Smooth muscle cell (in vitro differentiated cells): ENCODE data around the gene TENT5C. TPM values are rescaled to one million over a fixed set of nuclear protein-coding genes. Genes with fewer than 3 reads are reported as not detected.

Experiments used
- DNase-seq: peaks from one replicate; lab custom pipeline; 2025; ENCODE audit not compliant: unreplicated experiment; lab: John Stamatoyannopoulos, UW
- H2AFZ ChIP-seq: fragments of 200-600 bp; sonication (generic); 2 replicates; pipeline ENCODE4 v1.6.0; 2016; ENCODE audit warnings: antibody characterized with exemption, low read depth, mild to moderate bottlenecking
- H3F3A ChIP-seq: fragments of 200-600 bp; sonication (generic); 2 replicates; pipeline ENCODE4 v1.6.0; 2017; ENCODE audit warnings: antibody characterized with exemption, low read depth
- H3K27ac ChIP-seq: fragments of 200-600 bp; sonication (generic); 2 replicates; pipeline ENCODE4 v1.5.1; 2016; ENCODE audit warnings: low read depth, mild to moderate bottlenecking
- H3K27me3 ChIP-seq: fragments of 200-600 bp; sonication (generic); 2 replicates; pipeline ENCODE4 v1.6.1; 2016; ENCODE audit warnings: low read depth, mild to moderate bottlenecking
- H3K36me3 ChIP-seq: fragments of 200-600 bp; sonication (generic); 2 replicates; pipeline ENCODE4 v1.5.1; 2016; ENCODE audit warnings: low read depth
- H3K4me1 ChIP-seq: fragments of 200-600 bp; sonication (generic); 2 replicates; pipeline ENCODE4 v1.5.1; 2016; ENCODE audit warnings: low read depth
- H3K4me2 ChIP-seq: fragments of 200-600 bp; sonication (generic); 2 replicates; pipeline ENCODE4 v1.6.0; 2016; ENCODE audit warnings: mild to moderate bottlenecking
- H3K4me3 ChIP-seq: fragments of 200-600 bp; sonication (generic); 2 replicates; pipeline ENCODE4 v1.5.1; 2016; ENCODE audit warnings: mild to moderate bottlenecking
- H3K79me2 ChIP-seq: fragments of 200-600 bp; sonication (generic); 2 replicates; pipeline ENCODE4 v1.6.0; 2016; ENCODE audit warnings: low read depth, mild to moderate bottlenecking
- H3K9ac ChIP-seq: fragments of 200-600 bp; sonication (generic); 2 replicates; pipeline ENCODE4 v1.6.0; 2016; ENCODE audit warnings: low read depth
- H3K9me3 ChIP-seq: fragments of 200-600 bp; sonication (generic); replicated peaks from 2 replicates; pipeline ENCODE4 v1.5.1; 2016; ENCODE audit warnings: low read depth
- H4K20me1 ChIP-seq: fragments of 200-600 bp; sonication (generic); 2 replicates; pipeline ENCODE4 v1.6.0; 2016; ENCODE audit warnings: low read depth
- WGBS: methylation state at CpG from one replicate; pipeline ENCODE4 v1.1.7; 2016; ENCODE audit warnings: low lambda C conversion rate; 5-methylcytosine and 5-hydroxymethylcytosine counted together
- polyA plus RNA-seq: library from polyadenylated mRNA; unstranded; fragments of >200 nt; fragmentation: Nextera tagmentation; extraction: Ambion mirVana; gene quantifications from 2 replicates; pipeline ENCODE4 v1.2.1, GENCODE V29; 2016
- total RNA-seq: library from RNA; depleted of rRNA; stranded (reverse); fragments of >200 nt; gene quantifications from 2 replicates; pipeline ENCODE4 v1.2.3, GENCODE V29; 2014
- TF ChIP-seq, protein P1 (sequence below): fragments of 200-600 bp; sonication (generic); IDR thresholded peaks from 2 replicates; pipeline ENCODE4 v1.5.1; 2017; ENCODE audit warnings: borderline replicate concordance, mild to moderate bottlenecking, antibody characterized with exemption; ENCODE audit not compliant: insufficient read depth, poor library complexity, severe bottlenecking

Gene TENT5C
- total and polyA plus RNA-seq, 2 experiments from 2014 or later, result 5.3 to 5.7 TPM

DNA sequence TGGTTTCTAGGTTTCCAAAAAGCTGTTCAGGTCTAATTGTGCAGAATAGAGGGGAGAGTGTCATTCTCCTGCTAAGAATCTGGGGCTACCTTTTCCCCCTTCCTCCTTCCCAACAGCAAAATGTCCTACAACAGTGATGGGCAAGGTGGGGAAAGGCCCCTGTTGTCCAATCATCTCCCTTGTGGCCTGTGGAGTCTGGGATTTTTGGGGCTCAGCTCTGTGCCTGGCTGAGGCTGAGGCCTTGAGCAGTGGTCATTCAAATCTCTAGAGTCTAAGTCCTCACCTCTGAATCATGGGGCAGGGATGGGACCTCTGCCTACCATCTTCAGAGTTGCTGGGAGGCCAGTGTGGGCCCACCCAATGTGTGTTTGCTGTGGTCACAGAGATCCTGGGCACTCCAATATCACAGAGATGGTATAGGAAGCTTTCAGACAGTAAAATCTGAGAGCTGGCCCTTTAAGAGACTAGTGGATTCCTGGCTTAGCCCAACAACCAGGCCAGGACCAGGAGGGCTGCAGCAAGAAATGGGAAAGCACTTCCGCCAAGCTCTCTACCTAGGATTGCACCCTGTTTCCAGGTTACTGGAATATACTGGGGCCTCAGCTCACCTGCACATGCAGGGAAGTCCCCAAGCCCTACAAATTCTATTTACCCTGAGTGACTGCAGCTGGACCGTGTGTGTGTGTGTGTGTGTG, 28.5 kb upstream of the TENT5C start:
- H3K4me3 ChIP-seq, result no peak overlapping the region
- no peaks in the 10 kb centered on the region for H3K79me2 ChIP-seq
- no peak overlapping the region for H2AFZ ChIP-seq
- no peak overlapping the region for H3K9ac ChIP-seq
- no peak overlapping the region for H3K4me2 ChIP-seq
- H3F3A ChIP-seq, result no peaks in the 10 kb centered on the region
- TF ChIP-seq, protein P1, sequence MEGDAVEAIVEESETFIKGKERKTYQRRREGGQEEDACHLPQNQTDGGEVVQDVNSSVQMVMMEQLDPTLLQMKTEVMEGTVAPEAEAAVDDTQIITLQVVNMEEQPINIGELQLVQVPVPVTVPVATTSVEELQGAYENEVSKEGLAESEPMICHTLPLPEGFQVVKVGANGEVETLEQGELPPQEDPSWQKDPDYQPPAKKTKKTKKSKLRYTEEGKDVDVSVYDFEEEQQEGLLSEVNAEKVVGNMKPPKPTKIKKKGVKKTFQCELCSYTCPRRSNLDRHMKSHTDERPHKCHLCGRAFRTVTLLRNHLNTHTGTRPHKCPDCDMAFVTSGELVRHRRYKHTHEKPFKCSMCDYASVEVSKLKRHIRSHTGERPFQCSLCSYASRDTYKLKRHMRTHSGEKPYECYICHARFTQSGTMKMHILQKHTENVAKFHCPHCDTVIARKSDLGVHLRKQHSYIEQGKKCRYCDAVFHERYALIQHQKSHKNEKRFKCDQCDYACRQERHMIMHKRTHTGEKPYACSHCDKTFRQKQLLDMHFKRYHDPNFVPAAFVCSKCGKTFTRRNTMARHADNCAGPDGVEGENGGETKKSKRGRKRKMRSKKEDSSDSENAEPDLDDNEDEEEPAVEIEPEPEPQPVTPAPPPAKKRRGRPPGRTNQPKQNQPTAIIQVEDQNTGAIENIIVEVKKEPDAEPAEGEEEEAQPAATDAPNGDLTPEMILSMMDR, result no peak
- DNase-seq, result no peak
- no peak overlapping the region for H3K27ac ChIP-seq
- H3K9me3 ChIP-seq, result no peaks in the 10 kb centered on the region
- H3K36me3 ChIP-seq, result no peaks in the 10 kb centered on the region
- no peaks in the 10 kb centered on the region for H3K4me1 ChIP-seq
- no peaks in the 10 kb centered on the region for H3K27me3 ChIP-seq
- no peaks in the 10 kb centered on the region for H4K20me1 ChIP-seq
- 88% methylated on average over 2 of the region's 2 CpGs for WGBS

DNA sequence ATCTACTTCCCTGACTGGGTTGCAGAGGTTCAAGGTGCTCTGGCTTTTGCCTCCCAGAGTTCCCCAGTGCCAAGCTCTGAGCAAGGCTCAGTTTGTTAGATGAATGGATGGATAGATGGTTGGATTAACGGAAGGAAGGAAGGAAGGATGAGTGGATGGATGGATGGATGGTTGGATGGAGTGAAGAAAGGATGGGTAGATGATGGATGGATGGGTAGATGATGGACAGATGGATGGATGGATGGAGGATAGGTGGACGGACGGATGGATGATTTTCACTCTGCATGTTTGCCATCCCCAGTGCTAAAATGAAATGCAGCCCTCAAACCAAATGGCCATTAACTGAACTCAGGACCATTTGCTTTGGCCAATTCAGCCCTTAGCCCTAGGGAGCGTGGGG, 27.4 kb upstream of the TENT5C start:
- H4K20me1 ChIP-seq, result no peaks in the 10 kb centered on the region
- no peaks in the 10 kb centered on the region for H3F3A ChIP-seq
- 86% methylated on average over 4 of the region's 4 CpGs for WGBS
- DNase-seq, result no peak
- H2AFZ ChIP-seq, result no peak overlapping the region
- H3K4me1 ChIP-seq, result no peaks in the 10 kb centered on the region
- no peak overlapping the region for H3K9ac ChIP-seq
- no peaks in the 10 kb centered on the region for H3K9me3 ChIP-seq
- H3K4me3 ChIP-seq, result no peak overlapping the region
- H3K4me2 ChIP-seq, result no peak overlapping the region
- TF ChIP-seq, protein P1, result no peak
- H3K27ac ChIP-seq, result no peak overlapping the region
- no peaks in the 10 kb centered on the region for H3K27me3 ChIP-seq
- no peaks in the 10 kb centered on the region for H3K36me3 ChIP-seq
- no peaks in the 10 kb centered on the region for H3K79me2 ChIP-seq

DNA sequence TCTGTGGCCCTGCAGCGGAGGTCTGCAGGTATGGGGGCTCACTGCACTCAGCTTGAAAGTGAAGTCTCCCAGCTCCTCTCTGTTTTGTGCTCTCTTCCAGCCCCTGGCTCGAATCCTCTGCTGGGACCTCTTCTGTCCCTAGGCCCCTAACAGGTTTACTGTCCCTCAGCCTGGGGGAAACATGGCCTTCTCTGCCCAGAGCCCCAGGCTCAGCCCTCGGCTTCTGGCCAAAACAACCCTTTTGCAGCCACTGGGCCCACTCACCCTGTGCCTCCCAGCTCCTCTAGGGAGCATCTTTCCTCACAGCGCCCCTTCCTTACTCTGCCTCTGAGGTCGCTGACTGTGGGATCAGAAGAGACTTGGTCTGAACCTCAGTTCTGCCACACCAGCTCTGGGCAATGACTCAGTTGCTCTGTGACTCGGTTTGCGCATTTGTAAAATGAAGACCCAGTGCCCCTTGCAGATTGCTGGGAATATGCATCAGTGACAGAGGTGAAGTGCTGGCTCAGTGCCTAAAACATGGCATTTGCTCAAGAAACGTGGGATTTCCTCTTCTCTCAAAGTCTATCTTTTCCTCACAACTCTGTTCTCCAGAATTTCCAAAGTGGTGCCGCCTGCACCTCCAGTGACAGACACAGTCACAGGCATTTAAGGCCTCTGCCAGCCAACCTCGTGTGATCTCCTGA, 26.5 kb upstream of the TENT5C start:
- TF ChIP-seq, protein P1, result no peak
- H3K4me1 ChIP-seq, result no peaks in the 10 kb centered on the region
- WGBS, result 87% methylated on average over 10 of the region's 10 CpGs
- H3K36me3 ChIP-seq, result no peaks in the 10 kb centered on the region
- H3K4me3 ChIP-seq, result no peak overlapping the region
- H2AFZ ChIP-seq, result no peak overlapping the region
- no peak overlapping the region for H3K27ac ChIP-seq
- no peaks in the 10 kb centered on the region for H3K9me3 ChIP-seq
- no peak for DNase-seq
- H3K9ac ChIP-seq, result no peak overlapping the region
- H3K79me2 ChIP-seq, result no peaks in the 10 kb centered on the region
- no peaks in the 10 kb centered on the region for H3F3A ChIP-seq
- H3K4me2 ChIP-seq, result no peak overlapping the region
- H3K27me3 ChIP-seq, result no peaks in the 10 kb centered on the region
- H4K20me1 ChIP-seq, result no peaks in the 10 kb centered on the region
